ENCODE results near the gene KCNJ8. TPM values are rescaled to one million over a fixed set of nuclear protein-coding genes. Genes with fewer than 3 reads are reported as not detected.

Gene KCNJ8
- total and polyA plus RNA-seq, 2 of the 8 experiments (the other 6 are each of a cell fraction or from before 2014, with no cell fraction given): 0.48 to 1.4 TPM

- TF ChIP-seq ASH2L (IDR thresholded peaks at IDR 0.05; ENCODE audit: low read length): no peak
- no peak for TF ChIP-seq SIX5 (IDR thresholded peaks at IDR 0.05; ENCODE audit: low read depth, low read length)
- no peak for TF ChIP-seq GTF2F1 (IDR thresholded peaks at IDR 0.05; ENCODE audit: borderline replicate concordance, low read depth, low read length)
- TF ChIP-seq SP4 (IDR thresholded peaks at IDR 0.05; ENCODE audit: low read length): no peak
- no peak for TF ChIP-seq BRCA1 (IDR thresholded peaks at IDR 0.05; ENCODE audit: low read depth, low read length)
- TF ChIP-seq RFX5 (IDR thresholded peaks at IDR 0.05; ENCODE audit: borderline replicate concordance, low read depth, low read length): no peak
- no peak for TF ChIP-seq HDAC2 (IDR thresholded peaks at IDR 0.05; ENCODE audit: borderline replicate concordance in 1 of 2, low read depth in 2 of 2, low read length in 2 of 2)
These were observed 9.6 kb downstream of the KCNJ8 start (continued) for GRCh38 chr12:21764950-21765349.
